ENCODE data around the gene PALM.
"Not testable (repeated sequence)": the region's sequence is repeated elsewhere in the genome, so short reads cannot be mapped to it uniquely, and the experiment has no call there.

The PALM gene

DNA sequence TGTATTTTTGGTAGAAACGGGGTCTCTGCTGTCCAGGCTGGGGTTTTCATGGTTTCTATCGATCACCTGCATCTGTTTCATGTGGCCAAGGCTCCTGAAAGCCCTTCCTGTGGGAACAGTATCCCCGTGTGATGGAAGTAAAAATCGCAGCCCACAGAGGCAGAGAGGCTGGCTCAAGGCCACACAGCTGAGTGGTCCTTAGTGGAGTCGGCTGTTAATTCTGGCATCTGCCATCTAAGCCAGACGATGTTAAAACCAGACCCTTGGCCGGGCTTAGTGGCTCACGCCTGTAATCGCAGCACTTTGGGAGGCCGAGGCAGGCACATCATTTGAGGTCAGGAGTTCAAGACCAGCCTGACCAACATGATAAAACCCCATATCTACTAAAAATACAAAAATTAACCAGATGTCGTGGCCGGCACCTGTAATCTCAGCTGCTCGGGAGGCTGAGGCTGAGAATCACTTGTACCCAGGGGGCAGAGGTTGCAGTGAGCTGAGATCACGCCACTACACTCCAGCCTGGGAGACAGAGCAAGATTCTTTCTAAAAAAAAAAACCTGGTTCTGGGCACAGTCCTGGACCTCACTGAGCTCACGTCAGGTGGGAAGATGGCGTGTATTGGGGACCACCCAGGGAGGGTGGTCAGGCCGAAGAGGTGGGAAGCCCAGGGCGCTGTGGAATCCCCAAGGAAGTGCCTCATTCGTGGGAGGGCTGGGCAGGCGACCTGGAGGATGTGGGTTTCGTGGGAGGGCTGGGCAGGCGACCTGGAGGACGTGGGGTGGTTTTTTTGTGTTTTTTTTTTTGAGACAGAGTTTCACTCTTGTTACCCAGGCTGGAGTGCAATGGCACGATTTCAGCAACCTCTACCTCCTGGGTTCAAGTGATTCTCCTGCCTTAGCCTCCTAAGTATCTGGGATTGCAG is 23.7 kb downstream of the PALM start:
- no peak for DNase-seq

DNA sequence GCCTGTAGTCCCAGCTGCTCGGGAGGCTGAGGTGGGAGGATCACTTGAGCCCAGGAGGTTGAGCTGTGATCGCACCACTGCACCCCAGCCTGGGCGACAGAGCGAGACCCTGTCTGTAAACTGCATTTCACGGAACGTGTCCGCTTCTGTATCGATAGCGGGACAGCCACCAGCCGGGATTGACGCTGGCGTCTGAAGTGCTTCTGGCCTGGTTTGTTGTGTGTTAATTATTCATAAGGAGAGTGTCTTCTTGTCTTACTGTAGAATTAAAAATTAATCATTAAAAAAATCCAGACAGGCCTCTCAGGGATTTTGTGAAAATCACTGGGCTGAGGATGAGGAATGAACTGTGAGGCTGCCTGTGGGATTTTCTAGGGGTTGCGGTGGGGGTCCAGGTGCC is 26.0 kb downstream of the PALM start:
- DNase-seq, result no peak

DNA sequence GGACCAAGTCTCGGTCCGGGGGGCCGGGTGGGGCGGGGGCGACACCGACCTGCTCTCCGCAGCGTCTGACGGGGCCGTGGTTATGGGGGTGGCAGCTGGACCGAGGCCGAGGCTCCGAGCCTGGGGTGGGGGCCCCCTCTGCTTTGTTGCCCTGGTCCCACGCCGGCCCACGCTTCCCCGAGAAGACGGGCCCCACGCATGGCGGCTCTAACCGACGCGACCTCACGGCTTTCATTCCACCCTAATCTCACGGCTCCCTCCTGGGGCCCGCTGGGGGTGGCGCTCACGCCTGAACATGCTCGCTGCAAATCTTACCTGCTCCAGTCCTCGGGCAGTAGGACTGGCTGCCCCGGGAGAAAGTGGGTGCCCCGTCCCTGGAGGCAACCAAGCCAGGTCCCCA is 27.4 kb downstream of the PALM start:
- no peak for DNase-seq

DNA sequence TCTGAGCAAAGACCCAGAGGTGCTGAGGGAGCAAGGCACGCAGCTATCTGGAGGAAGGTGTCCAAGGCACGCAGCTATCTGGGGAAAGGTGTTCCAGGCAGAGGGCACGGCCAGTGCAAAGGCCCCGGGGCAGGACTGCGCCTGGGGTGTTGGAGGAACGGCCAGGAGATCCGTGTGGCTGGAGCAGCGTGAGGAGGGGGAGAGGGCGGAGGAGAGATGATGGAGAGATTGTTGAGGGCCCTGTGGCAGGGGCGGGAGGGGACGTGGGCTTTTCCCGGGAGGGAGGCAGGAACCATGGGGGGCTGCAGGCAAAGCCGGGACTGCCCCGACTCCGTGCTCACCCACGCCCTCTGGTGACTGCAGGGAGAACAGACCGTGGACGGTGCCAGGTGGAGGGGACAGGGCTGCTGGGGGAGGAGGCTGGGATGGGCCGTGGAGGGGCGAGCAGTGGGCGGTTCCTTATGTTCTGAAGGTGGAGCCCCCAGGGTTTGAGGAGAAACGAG is 28.9 kb downstream of the PALM start:
- peak; percentile 63 for DNase-seq

DNA sequence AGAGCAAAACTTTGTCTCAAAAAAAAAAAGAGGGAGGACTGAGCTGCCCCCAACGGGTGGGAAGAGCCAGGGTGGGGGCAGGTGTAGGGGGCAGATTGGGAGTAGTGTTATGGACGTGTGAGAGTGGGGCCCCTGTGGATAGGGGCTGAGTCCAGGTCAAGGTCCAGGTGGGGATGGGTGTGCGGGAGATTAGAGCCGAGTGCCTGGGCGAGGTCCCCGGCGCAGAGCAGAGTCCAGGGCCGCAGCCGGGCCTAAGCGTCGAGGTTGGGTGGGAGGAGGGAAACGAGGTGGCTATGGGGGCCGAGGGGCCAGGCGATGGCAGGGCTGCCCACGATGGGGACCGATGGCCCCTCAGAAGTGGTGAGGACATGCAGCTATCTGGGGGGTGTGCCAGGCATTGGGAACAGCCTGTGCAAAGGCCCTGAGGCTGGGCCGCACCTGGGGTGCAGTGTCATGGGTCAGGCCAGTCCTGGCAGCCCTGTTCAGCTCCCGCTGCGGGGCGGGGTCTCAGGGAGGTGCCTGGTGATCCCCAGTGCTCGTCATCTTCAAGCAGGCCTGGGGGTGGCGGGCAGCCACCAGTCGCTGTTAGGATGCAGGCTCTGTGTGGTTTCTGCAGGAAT is 29.9 kb downstream of the PALM start:
- no peak for DNase-seq

DNA sequence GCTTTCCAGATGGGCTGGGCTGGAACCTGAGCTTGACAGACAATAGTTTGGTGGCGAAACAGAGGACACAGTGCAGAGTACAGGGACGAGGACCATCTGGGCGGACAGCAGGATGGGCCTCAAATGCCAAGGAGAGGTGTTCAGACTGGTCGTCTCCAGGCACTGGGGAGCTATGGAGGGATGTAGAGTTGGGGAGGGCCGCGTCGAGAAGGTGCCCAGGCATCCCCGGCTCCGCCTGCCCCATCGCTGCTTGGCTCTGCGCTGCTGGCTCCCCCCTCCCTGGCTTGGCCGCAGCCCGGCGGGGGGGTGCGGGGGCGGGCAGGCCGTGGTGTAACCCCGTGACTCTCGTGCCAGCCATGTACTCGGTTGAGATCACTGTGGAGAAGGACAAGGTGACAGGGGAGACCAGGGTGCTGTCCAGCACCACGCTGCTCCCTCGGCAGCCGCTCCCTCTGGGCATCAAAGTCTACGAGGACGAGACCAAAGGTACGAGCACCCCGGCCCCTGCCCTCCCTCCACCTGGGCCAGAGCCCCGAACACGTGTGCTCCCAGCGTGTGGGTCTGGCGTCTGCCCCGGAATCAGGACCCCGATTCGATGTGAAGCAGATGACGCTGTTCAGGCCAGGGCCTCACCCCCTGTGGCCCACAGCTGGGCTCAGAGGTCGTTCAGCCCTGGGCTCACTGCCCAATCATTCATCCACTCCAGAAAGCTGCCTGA is 31.4 kb downstream of the PALM start:
- no peak for DNase-seq

DNA sequence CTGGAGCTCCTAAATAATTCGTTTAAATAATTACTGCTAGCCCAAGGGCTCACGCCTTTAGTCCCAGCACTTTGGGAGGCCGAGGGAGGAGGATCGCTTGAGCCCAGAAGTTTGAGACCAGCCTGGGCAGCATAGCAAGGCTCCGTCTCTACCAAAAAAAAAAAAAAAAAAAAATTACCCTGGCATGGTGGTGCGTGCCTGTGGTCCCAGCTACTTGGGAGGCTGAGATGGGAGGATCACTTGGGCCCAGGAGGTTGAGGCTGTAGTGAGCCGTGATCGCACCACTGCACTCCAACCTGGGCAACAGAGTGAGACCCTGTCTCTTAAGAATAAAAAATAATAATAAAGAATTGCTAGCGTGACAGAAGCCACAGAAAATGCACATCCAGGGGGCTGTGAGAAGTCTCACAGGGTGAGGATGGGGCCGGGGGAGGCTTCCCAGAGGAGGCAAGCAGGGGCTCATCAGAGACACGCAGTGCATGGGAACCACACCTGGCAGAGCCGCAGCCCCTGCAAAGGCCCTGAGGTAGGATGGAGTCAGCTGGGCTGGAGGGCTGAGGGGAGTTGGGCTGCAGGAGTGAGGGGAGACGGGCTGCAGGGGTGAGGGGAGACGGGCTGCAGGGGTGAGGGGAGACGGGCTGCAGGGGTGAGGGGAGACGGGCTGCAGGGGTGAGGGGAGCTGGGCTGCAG is 32.2 kb downstream of the PALM start:
- DNase-seq, result not testable (repeated sequence)

DNA sequence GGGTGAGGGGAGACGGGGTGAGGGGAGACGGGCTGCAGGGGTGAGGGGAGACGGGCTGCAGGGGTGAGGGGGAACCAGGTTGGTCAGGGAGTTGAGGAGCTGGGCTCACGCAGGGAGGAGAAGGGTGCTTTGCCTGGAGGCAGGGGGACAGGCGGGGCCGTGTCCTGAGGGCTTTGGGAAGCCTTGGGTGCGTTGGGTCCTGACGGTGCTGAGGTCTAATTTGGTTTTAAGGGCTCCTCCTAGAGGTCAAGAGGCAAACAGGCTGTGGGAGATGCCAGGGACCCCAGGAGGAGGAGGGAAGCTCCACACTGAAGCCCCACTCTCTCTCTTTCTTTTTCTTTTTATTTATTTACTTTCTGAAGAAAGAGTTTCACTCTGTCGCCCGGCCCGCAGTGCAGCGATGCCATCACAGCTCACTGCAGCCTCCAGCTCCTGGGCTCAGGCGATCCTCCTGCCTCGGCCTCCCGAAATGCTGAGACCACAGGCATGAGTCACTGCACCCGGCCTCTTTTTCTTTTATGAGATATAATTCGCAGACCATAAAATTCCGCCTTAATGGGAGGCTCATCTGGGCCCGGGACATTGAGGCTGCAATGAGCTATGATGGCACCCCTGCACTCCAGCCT is 32.9 kb downstream of the PALM start:
- peak; percentile 8 for DNase-seq

DNA sequence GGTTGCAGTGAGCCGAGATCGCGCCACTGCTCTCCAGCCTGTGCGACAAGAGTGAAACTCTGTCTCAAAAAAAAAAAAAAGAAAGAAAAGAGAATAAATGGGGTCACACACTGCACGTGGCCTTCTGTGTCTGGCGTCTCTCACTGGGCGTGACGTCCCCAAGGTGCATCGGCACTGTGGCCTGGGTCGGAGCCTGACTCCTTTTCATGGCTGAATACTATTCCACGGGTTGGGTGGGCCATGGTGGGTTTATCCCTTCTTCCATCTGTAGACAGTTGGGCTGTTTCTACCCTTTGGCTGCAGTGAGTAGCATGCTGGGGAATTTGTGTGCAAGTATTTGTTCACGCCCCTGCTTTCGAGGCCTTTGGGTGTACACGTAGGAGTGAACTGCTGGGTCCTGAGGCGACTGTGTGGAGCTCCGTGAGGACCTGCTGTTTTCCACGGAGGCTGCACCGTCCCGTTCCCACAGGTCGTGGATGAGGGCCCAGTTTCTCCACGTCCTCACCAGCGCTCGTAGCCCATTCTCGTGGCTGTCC is 33.9 kb downstream of the PALM start:
- no peak for DNase-seq

DNA sequence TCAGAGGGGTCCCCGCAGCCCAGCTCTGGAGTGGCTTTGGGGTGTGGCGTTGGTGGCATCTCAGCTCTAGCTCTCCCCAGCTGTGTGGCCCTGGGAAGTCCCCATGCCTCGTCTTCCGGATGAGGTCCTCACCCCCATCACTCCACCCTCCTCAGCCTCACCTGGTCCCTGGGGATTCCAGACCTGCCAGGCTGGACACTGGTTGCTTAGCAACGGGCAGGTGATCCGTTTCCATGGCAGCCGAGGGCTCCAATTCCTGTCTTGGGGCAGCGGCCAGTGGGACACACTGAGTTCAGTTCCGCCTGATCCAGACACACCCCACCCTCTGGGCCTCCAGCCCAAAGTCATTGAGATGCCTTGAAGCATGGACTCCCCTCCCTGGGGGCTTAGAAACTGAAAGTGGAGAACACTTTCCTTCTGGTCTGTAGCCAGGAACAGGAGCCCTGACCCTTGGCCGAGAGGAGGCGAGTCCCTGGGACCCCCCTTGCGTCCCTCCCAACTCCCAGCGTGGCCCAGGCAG is 34.5 kb downstream of the PALM start:
- DNase-seq, result no peak

DNA sequence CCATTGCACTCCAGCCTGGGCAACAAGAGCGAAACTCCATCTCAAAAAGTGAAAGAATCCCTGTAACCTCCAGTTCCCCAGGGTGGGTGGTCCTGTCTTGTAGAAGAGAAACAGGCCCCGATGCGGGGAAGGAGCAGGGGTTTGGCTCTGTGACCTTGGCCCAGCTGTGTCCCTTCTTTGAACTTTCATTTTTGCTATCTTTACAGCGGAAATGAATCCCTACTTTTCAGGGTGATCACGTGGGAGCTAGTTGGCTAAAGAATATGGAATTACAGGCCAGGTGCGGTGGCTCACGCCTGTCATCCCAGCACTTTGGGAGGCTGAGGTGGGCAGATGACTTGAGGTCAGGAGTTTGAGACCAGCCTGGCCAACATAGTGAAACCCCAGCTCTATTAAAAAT is 36.4 kb downstream of the PALM start:
- not testable (repeated sequence) for DNase-seq

DNA sequence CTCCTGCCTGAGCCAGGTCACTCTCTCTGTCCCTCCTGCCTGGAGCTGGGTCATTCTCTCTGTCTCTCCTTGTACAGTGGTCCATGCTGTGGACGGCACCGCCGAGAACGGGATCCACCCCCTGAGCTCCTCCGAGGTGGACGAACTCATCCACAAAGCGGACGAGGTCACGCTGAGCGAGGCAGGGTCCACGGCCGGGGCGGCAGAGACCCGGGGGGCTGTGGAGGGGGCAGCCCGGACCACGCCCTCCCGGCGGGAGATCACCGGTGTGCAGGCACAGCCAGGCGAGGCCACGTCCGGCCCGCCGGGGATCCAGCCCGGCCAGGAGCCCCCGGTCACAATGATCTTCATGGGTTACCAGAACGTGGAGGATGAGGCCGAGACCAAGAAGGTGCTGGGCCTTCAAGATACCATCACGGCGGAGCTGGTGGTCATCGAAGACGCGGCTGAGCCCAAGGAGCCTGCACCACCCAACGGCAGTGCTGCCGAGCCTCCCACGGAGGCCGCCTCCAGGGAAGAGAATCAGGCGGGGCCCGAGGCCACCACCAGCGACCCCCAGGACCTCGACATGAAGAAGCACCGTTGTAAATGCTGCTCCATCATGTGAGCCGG is 37.6 kb downstream of the PALM start:
- DNase-seq, result no peak

DNA sequence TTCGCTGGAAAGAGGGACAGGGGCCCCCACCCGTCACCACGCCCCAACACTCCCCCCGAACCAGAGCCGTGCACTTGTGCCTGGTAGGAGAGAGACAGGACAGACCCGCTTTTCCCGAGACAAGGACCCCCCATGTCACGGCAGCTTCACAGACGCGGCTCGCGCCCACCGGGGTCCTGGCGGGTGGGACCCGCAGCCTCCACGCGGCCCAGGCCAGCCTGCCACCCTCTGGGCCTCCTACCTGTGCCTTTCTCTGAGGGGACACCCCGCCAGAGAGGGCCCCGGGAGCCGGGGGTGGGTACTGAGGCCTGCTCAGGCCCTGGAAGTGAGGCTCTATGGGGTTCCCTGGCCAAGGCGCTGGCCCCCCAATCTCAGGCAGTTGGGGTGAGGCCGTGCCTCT is 38.2 kb downstream of the PALM start:
- no peak for DNase-seq

DNA sequence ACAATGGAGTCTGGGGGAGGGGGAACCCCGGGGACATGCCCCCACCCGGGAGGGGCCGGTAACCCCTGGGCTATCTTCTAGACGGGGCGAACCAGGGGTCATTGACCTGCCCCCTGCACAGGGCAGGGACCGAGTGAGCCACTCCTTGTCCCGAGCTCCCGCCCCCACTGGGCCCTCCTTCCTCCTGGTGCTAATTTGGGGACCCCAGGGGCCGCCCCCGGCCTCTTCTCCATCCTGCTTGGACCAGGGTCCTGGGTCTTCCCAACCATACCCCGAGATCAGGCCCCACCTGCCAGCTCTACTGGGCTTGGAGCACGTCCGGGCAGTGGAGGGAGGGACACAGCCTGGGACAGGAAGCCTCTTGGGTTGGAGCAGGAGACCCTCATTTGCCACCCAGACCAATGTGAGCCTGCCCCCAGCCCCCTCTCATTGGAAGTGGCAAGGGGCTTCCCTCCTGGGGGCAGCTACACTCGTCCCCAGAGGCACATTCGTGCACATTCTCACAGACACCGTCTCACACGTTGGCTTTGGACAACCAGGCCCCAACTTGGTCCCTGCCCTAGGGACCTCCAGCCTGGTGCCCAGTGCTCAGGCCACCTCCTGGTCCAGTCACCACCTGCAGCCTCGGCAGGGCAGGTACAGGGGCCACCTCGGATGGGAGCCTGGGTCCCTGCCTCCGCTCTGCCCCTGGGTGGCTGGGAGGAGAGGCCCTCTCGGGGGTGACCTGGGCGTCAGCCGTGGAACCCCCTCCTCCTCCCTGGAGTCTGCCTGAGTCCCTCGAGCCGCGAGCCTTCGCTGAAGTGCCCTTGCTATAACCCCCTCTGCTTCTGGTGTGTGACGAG is 38.9 kb downstream of the PALM start:
- DNase-seq, result no peak

DNA sequence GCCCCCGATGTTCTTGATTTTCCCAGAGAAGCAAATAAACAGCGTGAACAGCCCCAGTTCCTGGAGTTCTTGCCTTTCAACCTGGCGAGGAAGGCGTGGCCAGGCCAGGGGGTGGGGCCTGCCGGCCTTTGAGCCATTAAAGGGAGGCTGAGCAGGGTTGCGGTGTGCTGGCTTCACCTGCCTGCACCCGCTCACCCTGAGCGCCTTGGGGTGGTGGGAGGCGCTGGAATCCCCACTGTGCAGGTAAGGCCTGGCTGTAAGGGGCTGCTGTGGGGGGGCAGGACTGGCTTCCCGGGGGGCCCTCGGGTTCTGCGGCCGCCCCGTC is 39.5 kb downstream of the PALM start:
- no peak for DNase-seq

DNA sequence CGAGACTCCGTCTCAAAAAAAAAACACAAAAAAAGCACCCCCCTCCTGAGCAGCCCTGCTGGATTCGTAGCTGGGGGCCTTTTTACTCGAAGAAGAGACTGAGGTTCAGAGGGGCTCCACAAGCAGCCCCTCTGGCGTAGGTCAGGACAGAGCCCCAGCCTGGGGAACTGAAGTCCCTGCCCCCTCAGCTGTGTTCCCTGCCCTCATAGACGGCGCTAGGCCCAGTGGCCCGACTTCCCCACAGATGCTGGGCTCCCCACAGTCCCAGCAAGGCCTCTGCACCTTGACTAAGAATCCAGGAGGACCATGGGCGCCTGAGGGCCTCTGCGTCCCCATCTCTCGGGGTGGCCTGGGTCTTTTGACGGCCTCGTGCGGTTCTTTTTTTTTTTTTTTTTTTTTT is 41.1 kb downstream of the PALM start:
- DNase-seq, result no peak

DNA sequence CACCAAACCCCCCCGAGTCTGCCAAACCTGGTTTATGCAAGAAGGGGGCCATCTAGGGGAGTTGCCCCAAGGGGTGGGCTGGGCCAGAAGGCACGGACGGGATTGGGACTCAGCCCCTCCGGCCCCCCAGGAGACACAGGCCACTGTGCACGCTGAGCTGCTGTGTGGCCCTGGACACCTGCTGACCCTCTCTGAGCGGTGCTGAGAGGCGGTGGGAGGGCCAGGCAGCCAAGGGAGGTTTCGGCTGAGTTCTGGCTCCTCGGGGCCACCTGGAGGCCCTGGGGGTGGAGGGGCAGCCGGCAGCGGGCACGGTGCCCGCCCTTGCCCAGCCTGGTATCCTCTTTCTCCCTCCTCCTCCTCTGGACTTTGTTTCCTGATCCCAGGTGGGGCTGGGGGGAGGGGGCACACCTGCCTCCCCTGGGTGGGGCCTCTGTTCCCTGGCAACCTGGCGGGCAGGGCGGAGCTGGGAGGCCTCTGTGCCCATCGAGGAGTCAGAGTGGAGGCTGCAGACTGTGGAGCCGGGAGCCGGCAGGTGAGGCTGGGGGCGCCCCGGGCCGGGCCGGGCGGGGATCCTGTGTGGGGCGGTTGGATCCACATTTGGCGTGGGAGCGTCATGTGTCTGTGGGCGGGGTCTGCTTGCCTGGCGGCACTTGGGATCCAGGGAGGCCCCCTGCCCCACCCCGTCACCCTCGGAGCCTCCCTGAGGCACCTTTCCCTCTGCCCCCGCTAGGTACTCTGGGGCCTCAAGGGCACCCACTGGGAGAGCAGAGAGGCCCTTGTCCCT is 42.1 kb downstream of the PALM start, which contains the start of gene MISP:
TSS of gene MISP (plus strand) at position 473 of the 784 bp plus-strand sequence. CDS start 5,835 bp downstream, outside the sequence.
- DNase-seq, result no peak

DNA sequence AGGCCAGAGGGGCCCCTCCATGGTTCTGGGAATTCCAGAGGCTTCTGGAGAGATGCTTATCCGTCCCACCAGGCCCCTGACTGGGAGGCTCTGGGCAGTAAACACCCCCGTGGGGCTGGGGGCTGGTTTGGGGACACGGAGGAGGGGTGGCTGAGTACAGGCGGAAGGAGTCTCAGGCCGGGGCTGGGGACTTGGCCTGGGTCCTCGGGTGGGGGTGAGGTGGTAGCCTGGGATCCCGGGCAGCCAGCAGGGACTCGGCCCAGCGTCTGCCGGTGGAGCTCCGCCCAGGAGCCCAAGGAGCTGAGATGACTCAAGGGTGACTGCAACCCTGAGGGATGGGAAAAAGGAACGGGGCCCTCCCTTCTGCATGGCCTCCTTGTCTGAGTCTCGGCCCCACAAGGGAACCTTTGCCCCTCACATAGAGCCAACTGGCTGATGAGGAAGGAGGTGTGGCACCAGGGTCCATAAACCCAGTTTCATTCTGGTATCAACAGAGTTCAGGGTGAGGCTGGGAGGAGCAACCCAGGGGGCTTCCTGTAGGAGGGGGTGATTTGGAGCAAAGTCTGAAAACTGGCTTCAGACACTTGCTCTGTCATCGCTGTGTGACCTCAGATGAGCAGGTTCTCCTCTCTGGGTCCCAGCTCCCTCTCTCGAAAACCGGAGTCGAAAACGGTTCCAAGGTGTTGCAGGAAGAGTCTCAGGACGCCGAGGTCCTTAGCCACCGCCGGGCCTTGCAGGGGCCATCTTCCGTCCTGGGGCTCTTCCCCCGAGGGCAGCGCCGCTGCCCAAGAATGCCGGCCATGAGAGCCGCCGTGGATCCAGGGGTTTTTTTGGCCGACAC is 43.0 kb downstream of the PALM start:
- no peak for DNase-seq

Measured in activated naive CD4-positive, alpha-beta T cell treated with Interleukin-2 at 50 U/mL for 16 hours (primary cell).